Body of pancreas (tissue), 4 donors: Measurements from ENCODE around the gene ADAMTSL1.

ENCODE experiments used
- CTCF ChIP-seq, 7 experiments: fragments of 450-650 bp in 4 of 7; fragments of 200-600 bp in 3 of 7; sonication (generic) in 3 of 7; IDR thresholded peaks; one replicate each; pipeline ENCODE4 v1.5.1; 2016 to 2019; ENCODE audit warnings: antibody characterized with exemption in 7 of 7
- POLR2A ChIP-seq, 3 donors: fragments of 450-650 bp; IDR thresholded peaks; one replicate each; pipeline ENCODE4 v1.6.1; 2016; ENCODE audit warnings: antibody characterized with exemption in 3 of 3, mild to moderate bottlenecking in 2 of 3

- TF ChIP-seq CTCF (IDR thresholded peaks at IDR 0.05) (no peak), POLR2A (IDR thresholded peaks at IDR 0.05) (no peak)
These were observed 209.0 kb downstream of the ADAMTSL1 start for GRCh38 chr9:18682907-18683306.
